OCI-LY1 (cell line): ENCODE results near the gene PAN2.

Source experiments
- H2AFZ ChIP-seq: fragments of 200-600 bp; sonication (generic), shearing (Covaris generic); 2 replicates; pipeline ENCODE4 v1.6.0; 2014; ENCODE audit warnings: antibody characterized with exemption, mild to moderate bottlenecking, low read length
- H3F3A ChIP-seq: fragments of 200-600 bp; sonication (generic), shearing (Covaris generic); 2 replicates; pipeline ENCODE4 v1.6.0; 2014; ENCODE audit warnings: mild to moderate bottlenecking, antibody characterized with exemption, low read length, moderate library complexity; ENCODE audit not compliant: insufficient read depth
- H3K27ac ChIP-seq: fragments of 200-600 bp; sonication (generic); 2 replicates; pipeline ENCODE4 v1.5.1; 2014; ENCODE audit warnings: low read length, mixed run types, mild to moderate bottlenecking, low read depth; ENCODE audit not compliant: poor library complexity, severe bottlenecking
- H3K27me3 ChIP-seq: fragments of 200-600 bp; sonication (generic); 2 replicates; pipeline ENCODE4 v1.6.0; 2014; ENCODE audit warnings: antibody characterized with exemption, mild to moderate bottlenecking, low read length, moderate library complexity; ENCODE audit not compliant: insufficient read depth
- H3K36me3 ChIP-seq: fragments of 200-600 bp; sonication (generic); 2 replicates; pipeline ENCODE4 v1.6.1; 2014; ENCODE audit warnings: mild to moderate bottlenecking, antibody characterized with exemption, low read length, moderate library complexity, mixed read lengths; ENCODE audit not compliant: insufficient read depth
- H3K4me1 ChIP-seq: fragments of 200-600 bp; sonication (generic); 2 replicates; pipeline ENCODE4 v1.5.1; 2014; ENCODE audit warnings: mild to moderate bottlenecking, low read length, moderate library complexity; ENCODE audit not compliant: insufficient read depth, severe bottlenecking
- H3K4me2 ChIP-seq: fragments of 200-600 bp; sonication (generic), shearing (Covaris generic); 2 replicates; pipeline ENCODE4 v1.6.1; 2014; ENCODE audit warnings: low read length
- H3K4me3 ChIP-seq: fragments of 200-600 bp; sonication (generic); 2 replicates; pipeline ENCODE4 v1.5.1; 2014; ENCODE audit warnings: low read length, low read depth, mild to moderate bottlenecking, mixed read lengths; ENCODE audit not compliant: poor library complexity, severe bottlenecking
- H3K79me2 ChIP-seq: fragments of 200-600 bp; shearing (Covaris generic); 2 replicates; pipeline ENCODE4 v1.6.1; 2016; ENCODE audit warnings: mixed run types, low read length, mixed read lengths; ENCODE audit not compliant: insufficient read depth
- H3K9ac ChIP-seq: fragments of 200-600 bp; sonication (generic), shearing (Covaris generic); 2 replicates; pipeline ENCODE4 v1.6.1; 2014; ENCODE audit warnings: mild to moderate bottlenecking, low read length, mixed read lengths
- H3K9me2 ChIP-seq: fragments of 200-600 bp; sonication (generic), shearing (Covaris generic); 2 replicates; pipeline ENCODE4 v1.6.1; 2014; ENCODE audit warnings: low read depth, mild to moderate bottlenecking, low read length, mixed read lengths
- H3K9me3 ChIP-seq: fragments of 200-600 bp; shearing (Covaris generic); 2 replicates; pipeline ENCODE4 v1.6.1; 2014; ENCODE audit warnings: low read length, mixed read lengths
- H4K20me1 ChIP-seq: fragments of 200-600 bp; sonication (generic), shearing (Covaris generic); 2 replicates; pipeline ENCODE4 v1.6.0; 2016; ENCODE audit warnings: mild to moderate bottlenecking, low read length; ENCODE audit not compliant: insufficient read depth
- EZH2 ChIP-seq: fragments of 200-600 bp; sonication (generic), shearing (Covaris generic); IDR thresholded peaks from 2 replicates; pipeline ENCODE4 v1.8.0; 2017; ENCODE audit warnings: borderline replicate concordance, mixed run types, mild to moderate bottlenecking, antibody characterized with exemption, low read length, moderate library complexity, mixed read lengths
- TF ChIP-seq, protein P1 (sequence below): fragments of 200-600 bp; sonication (generic), shearing (Covaris generic); IDR thresholded peaks from 2 replicates; pipeline ENCODE4 v1.5.1; 2017; ENCODE audit warnings: mild to moderate bottlenecking, antibody characterized with exemption, low read length, moderate library complexity, mixed read lengths

Gene PAN2

DNA sequence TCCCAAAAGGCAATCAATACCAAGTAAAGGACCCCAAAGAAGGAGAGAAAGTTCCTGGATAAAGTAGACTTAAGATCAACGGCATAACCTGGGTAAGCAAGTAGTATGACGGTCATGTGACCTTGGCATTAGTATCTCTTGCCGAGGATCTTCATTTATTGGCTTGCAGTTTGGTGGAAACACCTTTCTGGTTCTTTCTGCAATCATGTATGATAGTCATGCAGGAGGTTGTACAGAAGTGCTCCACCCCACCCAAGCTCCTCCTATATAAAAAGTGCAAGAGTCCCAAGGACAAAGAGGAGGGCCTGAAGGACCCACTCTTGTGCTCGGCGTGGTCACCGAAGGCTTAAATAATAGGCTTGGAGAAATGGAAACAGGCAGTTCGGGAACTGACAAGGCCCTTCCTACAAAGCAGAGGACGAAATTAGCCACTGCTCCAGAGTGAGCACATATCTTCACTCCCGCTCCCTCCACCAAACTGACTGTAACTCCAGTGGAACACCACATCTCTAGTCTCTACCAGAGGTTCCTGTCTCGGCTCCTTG, 34.4 kb downstream of the PAN2 start:
- Histone ChIP-seq H3K9me2 (no peaks in the 10 kb centered on the region), H3K79me2 (peaks cover 52% of the 10 kb centered on the region), H4K20me1 (no peaks in the 10 kb centered on the region), H3K9me3 (no peaks in the 10 kb centered on the region), H3K9ac (peak overlapping the region; percentile 91), H2AFZ (no peak overlapping the region), H3K27ac (peak overlapping the region; percentile 68), H3K4me1 (peaks cover 61% of the 10 kb centered on the region), H3K36me3 (peaks cover 40% of the 10 kb centered on the region), H3K4me3 (peak overlapping the region; percentile 83), H3K27me3 (no peaks in the 10 kb centered on the region), H3K4me2 (peak overlapping the region; percentile 91), H3F3A (no peaks in the 10 kb centered on the region)
- TF ChIP-seq, protein P1, sequence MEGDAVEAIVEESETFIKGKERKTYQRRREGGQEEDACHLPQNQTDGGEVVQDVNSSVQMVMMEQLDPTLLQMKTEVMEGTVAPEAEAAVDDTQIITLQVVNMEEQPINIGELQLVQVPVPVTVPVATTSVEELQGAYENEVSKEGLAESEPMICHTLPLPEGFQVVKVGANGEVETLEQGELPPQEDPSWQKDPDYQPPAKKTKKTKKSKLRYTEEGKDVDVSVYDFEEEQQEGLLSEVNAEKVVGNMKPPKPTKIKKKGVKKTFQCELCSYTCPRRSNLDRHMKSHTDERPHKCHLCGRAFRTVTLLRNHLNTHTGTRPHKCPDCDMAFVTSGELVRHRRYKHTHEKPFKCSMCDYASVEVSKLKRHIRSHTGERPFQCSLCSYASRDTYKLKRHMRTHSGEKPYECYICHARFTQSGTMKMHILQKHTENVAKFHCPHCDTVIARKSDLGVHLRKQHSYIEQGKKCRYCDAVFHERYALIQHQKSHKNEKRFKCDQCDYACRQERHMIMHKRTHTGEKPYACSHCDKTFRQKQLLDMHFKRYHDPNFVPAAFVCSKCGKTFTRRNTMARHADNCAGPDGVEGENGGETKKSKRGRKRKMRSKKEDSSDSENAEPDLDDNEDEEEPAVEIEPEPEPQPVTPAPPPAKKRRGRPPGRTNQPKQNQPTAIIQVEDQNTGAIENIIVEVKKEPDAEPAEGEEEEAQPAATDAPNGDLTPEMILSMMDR = no peak
- TF ChIP-seq EZH2 = no peak

DNA sequence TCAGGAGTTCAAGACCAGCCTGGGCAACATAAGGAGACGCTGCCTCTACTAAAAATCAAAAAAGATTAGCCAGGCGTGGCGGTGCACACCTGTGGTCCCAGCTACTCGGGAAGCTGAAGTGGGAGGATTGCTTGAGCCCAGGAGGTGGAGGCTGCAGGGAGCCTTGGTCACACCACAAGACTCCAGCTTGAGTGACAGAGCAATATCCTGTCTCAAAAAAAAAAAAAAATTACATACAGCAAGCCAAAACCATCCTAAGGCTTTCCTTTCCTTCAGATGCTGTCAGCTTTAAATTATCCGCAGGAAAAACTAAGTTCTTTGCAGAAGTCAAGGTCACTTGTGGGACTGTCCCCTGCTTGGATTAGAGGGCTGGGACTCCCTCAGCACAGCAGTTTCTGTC, 35.0 kb downstream of the PAN2 start:
- H3K9me3 ChIP-seq = no peaks in the 10 kb centered on the region
- no peaks in the 10 kb centered on the region for H4K20me1 ChIP-seq
- peaks cover 58% of the 10 kb centered on the region for H3K79me2 ChIP-seq
- no peak for TF ChIP-seq EZH2
- TF ChIP-seq, protein P1 = no peak
- H2AFZ ChIP-seq = no peak overlapping the region
- no peaks in the 10 kb centered on the region for H3F3A ChIP-seq
- H3K4me1 ChIP-seq = peaks cover 61% of the 10 kb centered on the region
- H3K9me2 ChIP-seq = no peaks in the 10 kb centered on the region
- no peaks in the 10 kb centered on the region for H3K27me3 ChIP-seq
- H3K36me3 ChIP-seq = peaks cover 46% of the 10 kb centered on the region
- peak overlapping the region; percentile 91 for H3K9ac ChIP-seq
- H3K4me2 ChIP-seq = peak overlapping the region; percentile 91
- peak overlapping the region; percentile 83 for H3K4me3 ChIP-seq
- peak overlapping the region; percentile 68 for H3K27ac ChIP-seq

DNA sequence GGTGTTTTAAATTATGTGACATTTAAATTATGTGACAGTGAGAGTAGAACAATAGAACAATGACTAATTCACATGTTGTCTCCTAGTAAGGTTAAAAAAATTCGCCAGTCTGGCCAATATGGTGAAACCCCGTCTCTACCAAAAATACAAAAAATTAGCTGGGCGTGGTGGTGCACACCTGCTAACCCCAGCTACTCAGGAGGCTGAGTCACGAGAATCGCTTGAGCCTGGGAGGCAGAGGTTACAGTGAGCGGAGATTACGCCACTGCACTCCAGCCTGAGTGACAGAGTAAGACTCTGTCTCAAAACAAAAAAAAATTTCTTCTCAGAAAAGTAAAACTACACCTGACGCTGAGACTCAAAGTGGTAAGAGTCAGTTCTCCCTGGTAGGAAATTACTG, 36.4 kb downstream of the PAN2 start:
- no peak for TF ChIP-seq EZH2
- TF ChIP-seq, protein P1 = no peak
- no peaks in the 10 kb centered on the region for H3F3A ChIP-seq
- no peaks in the 10 kb centered on the region for H4K20me1 ChIP-seq
- H2AFZ ChIP-seq = no peak overlapping the region
- peak overlapping the region; percentile 91 for H3K4me2 ChIP-seq
- peaks cover 53% of the 10 kb centered on the region for H3K4me1 ChIP-seq
- H3K79me2 ChIP-seq = peaks cover 69% of the 10 kb centered on the region
- no peak overlapping the region; the same call in 1 of the 2 replicates for H3K9ac ChIP-seq
- H3K27ac ChIP-seq = peak overlapping the region; percentile 10
- H3K9me3 ChIP-seq = no peaks in the 10 kb centered on the region
- no peaks in the 10 kb centered on the region for H3K27me3 ChIP-seq
- peak overlapping the region; percentile 9 for H3K4me3 ChIP-seq
- no peaks in the 10 kb centered on the region for H3K9me2 ChIP-seq
- H3K36me3 ChIP-seq = peaks cover 52% of the 10 kb centered on the region
